ENCODE data around the gene WNK2.

DNA sequence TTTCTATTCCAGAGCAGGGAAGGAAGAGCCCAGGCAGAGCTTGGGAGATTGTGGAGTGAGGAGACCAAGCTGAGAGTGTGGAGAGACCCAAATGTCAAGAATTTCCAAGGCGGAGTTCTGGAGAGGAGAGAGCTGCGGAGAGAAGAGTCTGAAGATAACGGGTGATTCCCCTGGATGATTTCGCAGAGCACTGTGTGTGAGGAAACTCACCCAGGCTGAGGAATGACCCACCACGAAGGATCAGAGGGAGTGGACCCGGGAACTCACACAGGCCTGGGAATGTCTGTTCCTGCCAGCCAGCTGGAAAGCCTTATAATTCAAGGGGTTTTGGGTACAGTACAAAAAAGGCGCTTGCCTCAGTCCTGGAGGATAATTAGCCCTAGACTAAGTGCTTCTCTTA is 94.2 kb downstream of the WNK2 start:
- TF ChIP-seq POLR2A (IDR thresholded peaks at IDR 0.05; ENCODE audit: extremely low read depth, insufficient read length): no peak
- no peak for TF ChIP-seq CTCF (IDR thresholded peaks at IDR 0.05; ENCODE audit: low read depth, low read length)
- TF ChIP-seq MYC (IDR thresholded peaks at IDR 0.05; ENCODE audit: low read depth, low read length): no peak
- no peak for TF ChIP-seq MAX (IDR thresholded peaks at IDR 0.05; ENCODE audit: low read depth, low read length)
